ENCODE data around the gene MTRF1.

The MTRF1 gene

GRCh38 chr13:41263261-41263971 lies at the start of gene MTRF1:
TSS of gene MTRF1 (minus strand) at chr13:41263576. CDS start at chr13:41260907, 2,669 bp downstream.
- peak; percentile 79 for DNase-seq (ENCODE audit: low spot score)
- H3K27me3 Mint-ChIP-seq (ENCODE audit: low read depth) = no peaks in the 10 kb centered on the region
- H3K27ac Mint-ChIP-seq = peak within 1 kb of the TSS; percentile 97
- peak within 1 kb of the TSS; percentile 91 for H3K4me3 Mint-ChIP-seq
- H3K4me1 Mint-ChIP-seq (ENCODE audit: low read depth) = peaks cover 14% of the 10 kb centered on the region
- H3K36me3 Mint-ChIP-seq (ENCODE audit: low read depth) = peaks cover 23% of the 10 kb centered on the region
- H3K9me3 Mint-ChIP-seq = peaks cover 15% of the 10 kb centered on the region

GRCh38 chr13:41313117-41313516 lies 49.7 kb upstream of the MTRF1 start:
- Mint-ChIP-seq H3K4me1 (ENCODE audit: low read depth) (peaks cover 33% of the 10 kb centered on the region), H3K27ac (no peak overlapping the region), H3K36me3 (ENCODE audit: low read depth) (peaks cover 12% of the 10 kb centered on the region), H3K27me3 (ENCODE audit: low read depth) (no peaks in the 10 kb centered on the region), H3K4me3 (peak overlapping the region; percentile 95), H3K9me3 (no peaks in the 10 kb centered on the region)
- no peak for DNase-seq (ENCODE audit: low spot score)

GRCh38 chr13:41312176-41312500 lies 48.8 kb upstream of the MTRF1 start:
- no peak for DNase-seq (ENCODE audit: low spot score)
- Mint-ChIP-seq H3K4me1 (ENCODE audit: low read depth) (peaks cover 31% of the 10 kb centered on the region), H3K27ac (peak overlapping the region; percentile 90), H3K4me3 (peak overlapping the region; percentile 95), H3K36me3 (ENCODE audit: low read depth) (peaks cover 4% of the 10 kb centered on the region), H3K27me3 (ENCODE audit: low read depth) (no peaks in the 10 kb centered on the region), H3K9me3 (no peaks in the 10 kb centered on the region)

GRCh38 chr13:41311406-41312175 lies 48.2 kb upstream of the MTRF1 start:
- Mint-ChIP-seq H3K27me3 (ENCODE audit: low read depth) (no peaks in the 10 kb centered on the region), H3K4me3 (peak overlapping the region; percentile 95), H3K9me3 (no peaks in the 10 kb centered on the region), H3K4me1 (ENCODE audit: low read depth) (peaks cover 28% of the 10 kb centered on the region), H3K27ac (peak overlapping the region; percentile 92), H3K36me3 (ENCODE audit: low read depth) (peaks cover 1% of the 10 kb centered on the region)
- peak; percentile 45 for DNase-seq (ENCODE audit: low spot score)

- H3K27me3 Mint-ChIP-seq (ENCODE audit: low read depth) = no peaks in the 10 kb centered on the region
- peak within 1 kb of the TSS; percentile 95 for H3K4me3 Mint-ChIP-seq
- no peaks in the 10 kb centered on the region for H3K9me3 Mint-ChIP-seq
- peak within 1 kb of the TSS; percentile 92 for H3K27ac Mint-ChIP-seq
- peaks cover 1% of the 10 kb centered on the region for H3K36me3 Mint-ChIP-seq (ENCODE audit: low read depth)
- peak; percentile 98 for DNase-seq (ENCODE audit: low spot score)
- H3K4me1 Mint-ChIP-seq (ENCODE audit: low read depth) = peaks cover 28% of the 10 kb centered on the region
These were observed 47.6 kb upstream of the MTRF1 start, which contains the start of gene NAA16 for GRCh38 chr13:41310963-41311405. TSS of gene NAA16 (plus strand) at chr13:41311267. CDS start at chr13:41311529, 262 bp downstream.

- H3K36me3 Mint-ChIP-seq (ENCODE audit: low read depth) = peaks cover 1% of the 10 kb centered on the region
- no peak overlapping the region for H3K27ac Mint-ChIP-seq
- DNase-seq (ENCODE audit: low spot score) = no peak
- no peaks in the 10 kb centered on the region for H3K9me3 Mint-ChIP-seq
- H3K27me3 Mint-ChIP-seq (ENCODE audit: low read depth) = no peaks in the 10 kb centered on the region
- peaks cover 7% of the 10 kb centered on the region for H3K4me1 Mint-ChIP-seq (ENCODE audit: low read depth)
- H3K4me3 Mint-ChIP-seq = no peak overlapping the region
These were observed 44.7 kb upstream of the MTRF1 start for GRCh38 chr13:41307884-41308640.

GRCh38 chr13:41306271-41307145 lies 43.1 kb upstream of the MTRF1 start:
- Mint-ChIP-seq H3K4me1 (ENCODE audit: low read depth) (peaks cover 5% of the 10 kb centered on the region), H3K27ac (no peak overlapping the region), H3K27me3 (ENCODE audit: low read depth) (no peaks in the 10 kb centered on the region), H3K4me3 (no peak overlapping the region), H3K9me3 (no peaks in the 10 kb centered on the region), H3K36me3 (ENCODE audit: low read depth) (no peaks in the 10 kb centered on the region)
- DNase-seq (ENCODE audit: low spot score) = no peak

- Mint-ChIP-seq H3K9me3 (no peaks in the 10 kb centered on the region), H3K27ac (no peak overlapping the region), H3K27me3 (ENCODE audit: low read depth) (peaks cover 6% of the 10 kb centered on the region), H3K4me1 (ENCODE audit: low read depth) (no peaks in the 10 kb centered on the region), H3K4me3 (no peak overlapping the region), H3K36me3 (ENCODE audit: low read depth) (no peaks in the 10 kb centered on the region)
- no peak for DNase-seq (ENCODE audit: low spot score)
These were observed 41.2 kb upstream of the MTRF1 start for GRCh38 chr13:41304551-41304950.

- Mint-ChIP-seq H3K4me1 (ENCODE audit: low read depth) (peaks cover 1% of the 10 kb centered on the region), H3K27ac (no peak overlapping the region), H3K27me3 (ENCODE audit: low read depth) (peaks cover 16% of the 10 kb centered on the region), H3K4me3 (no peak overlapping the region), H3K36me3 (ENCODE audit: low read depth) (no peaks in the 10 kb centered on the region), H3K9me3 (no peaks in the 10 kb centered on the region)
- no peak for DNase-seq (ENCODE audit: low spot score)
These were observed 39.4 kb upstream of the MTRF1 start for GRCh38 chr13:41302743-41303142.

GRCh38 chr13:41299316-41300094 lies 36.1 kb upstream of the MTRF1 start:
- H3K36me3 Mint-ChIP-seq (ENCODE audit: low read depth) = no peaks in the 10 kb centered on the region
- peaks cover 1% of the 10 kb centered on the region for H3K4me1 Mint-ChIP-seq (ENCODE audit: low read depth)
- DNase-seq (ENCODE audit: low spot score) = no peak
- no peak overlapping the region for H3K4me3 Mint-ChIP-seq
- H3K27me3 Mint-ChIP-seq (ENCODE audit: low read depth) = peaks cover 26% of the 10 kb centered on the region
- H3K27ac Mint-ChIP-seq = no peak overlapping the region
- H3K9me3 Mint-ChIP-seq = no peaks in the 10 kb centered on the region

- Mint-ChIP-seq H3K9me3 (no peaks in the 10 kb centered on the region), H3K36me3 (ENCODE audit: low read depth) (no peaks in the 10 kb centered on the region), H3K4me3 (no peak overlapping the region), H3K27ac (no peak overlapping the region), H3K4me1 (ENCODE audit: low read depth) (peaks cover 1% of the 10 kb centered on the region), H3K27me3 (ENCODE audit: low read depth) (peaks cover 26% of the 10 kb centered on the region)
- DNase-seq (ENCODE audit: low spot score) = no peak
These were observed 33.7 kb upstream of the MTRF1 start for GRCh38 chr13:41296879-41297646.

GRCh38 chr13:41295973-41296372 lies 32.6 kb upstream of the MTRF1 start:
- H3K9me3 Mint-ChIP-seq = peaks cover 7% of the 10 kb centered on the region
- no peak for DNase-seq (ENCODE audit: low spot score)
- peaks cover 1% of the 10 kb centered on the region for H3K4me1 Mint-ChIP-seq (ENCODE audit: low read depth)
- no peak overlapping the region for H3K27ac Mint-ChIP-seq
- H3K27me3 Mint-ChIP-seq (ENCODE audit: low read depth) = peaks cover 26% of the 10 kb centered on the region
- no peaks in the 10 kb centered on the region for H3K36me3 Mint-ChIP-seq (ENCODE audit: low read depth)
- no peak overlapping the region for H3K4me3 Mint-ChIP-seq

Data from T-helper 2 cell treated with Interferon-gamma antibody and Interleukin-4, amounts not matched to agents 5 μg/mL and 100 μg/mL, for 36 hours (primary cell).